ENCODE results near the gene EIF2B4. TPM values are rescaled to one million over a fixed set of nuclear protein-coding genes. Genes with fewer than 3 reads are reported as not detected.
A peak's percentile ranks its signal among the peaks of the same experiment; 100 is the strongest.

Gene EIF2B4
- total RNA-seq, 1 experiment from 2014 or later = 74.7 TPM

DNA sequence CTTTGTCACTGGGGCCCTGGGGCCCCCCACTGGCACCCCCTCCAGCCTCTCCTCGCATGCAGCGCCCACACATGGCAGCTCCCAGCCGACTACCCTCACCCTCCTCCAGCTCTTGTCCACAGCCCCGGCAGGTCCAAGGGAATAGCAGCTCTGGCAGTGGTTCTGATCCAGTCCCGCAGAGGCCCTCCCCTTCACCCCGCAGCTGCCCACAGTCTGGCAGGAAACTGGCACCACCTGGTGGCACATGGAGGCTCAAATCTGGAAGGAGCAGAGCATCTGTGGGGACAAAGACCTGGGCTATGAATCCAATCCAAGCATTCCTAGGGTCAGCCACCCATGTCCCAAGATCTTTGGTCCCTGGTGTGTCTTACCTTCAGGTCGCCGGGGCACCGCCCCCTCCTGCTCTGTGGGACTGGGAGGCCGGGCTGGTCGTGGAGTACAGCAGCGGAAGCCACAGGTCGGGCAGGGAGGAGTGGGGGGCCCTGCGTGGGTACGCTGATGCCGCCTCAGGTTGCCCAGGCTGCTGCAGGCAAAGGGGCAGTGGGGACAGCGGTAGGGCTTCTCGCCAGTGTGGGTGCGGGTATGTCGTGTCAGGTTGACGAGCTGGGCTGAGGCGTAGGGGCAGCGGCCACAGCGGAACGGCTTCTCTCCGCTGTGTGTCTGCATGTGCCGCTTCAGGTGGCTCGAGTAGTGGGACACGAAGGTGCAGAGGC, 8.1 kb upstream of the EIF2B4 start:
- ChIA-PET POLR2A (ENCODE audit: low non-redundant PET) (no interaction called here), CTCF (no interaction called here)
- Histone ChIP-seq H3K9me3 (ENCODE audit: low read depth, low read length, poor library complexity, severe bottlenecking) (no peaks in the 10 kb centered on the region), H3K4me1 (ENCODE audit: insufficient read depth, low read length, poor library complexity, severe bottlenecking) (peaks cover 15% of the 10 kb centered on the region), H3K27ac (ENCODE audit: low read depth, low read length, poor library complexity, severe bottlenecking) (peak overlapping the region; percentile 89), H3K4me3 (ENCODE audit: low read depth, low read length, poor library complexity, severe bottlenecking) (no peak overlapping the region), H3K36me3 (ENCODE audit: insufficient read depth, low read length, poor library complexity, severe bottlenecking) (peaks cover 75% of the 10 kb centered on the region), H3K27me3 (replicated peaks; ENCODE audit: insufficient read depth, low read depth, low read length, poor library complexity) (no peaks in the 10 kb centered on the region)
- DNase-seq (ENCODE audit: low spot score) = peak; percentile 33
- intact Hi-C loops (cut with micrococcal nuclease; ENCODE audit: unreplicated experiment) = no loop called here
- BruUV-seq (replicated peaks) = no TSS peak
- no peak for TF ChIP-seq EZH2 (IDR thresholded peaks at IDR 0.05; ENCODE audit: borderline replicate concordance, low read depth, low read length, poor library complexity, severe bottlenecking)
- peak; percentile 42; the same call in 1 of the 2 replicates for TF ChIP-seq CTCF (conservative IDR thresholded peaks at IDR 0.05; ENCODE audit: low read depth, low read length)

- ChIA-PET POLR2A (ENCODE audit: low non-redundant PET) (no interaction called here), CTCF (no interaction called here)
- no peak for TF ChIP-seq EZH2 (IDR thresholded peaks at IDR 0.05; ENCODE audit: borderline replicate concordance, low read depth, low read length, poor library complexity, severe bottlenecking)
- TF ChIP-seq CTCF (conservative IDR thresholded peaks at IDR 0.05; ENCODE audit: low read depth, low read length) = no peak
- H3K4me1 ChIP-seq (ENCODE audit: insufficient read depth, low read length, poor library complexity, severe bottlenecking) = peaks cover 15% of the 10 kb centered on the region
- H3K27me3 ChIP-seq (replicated peaks; ENCODE audit: insufficient read depth, low read depth, low read length, poor library complexity) = no peaks in the 10 kb centered on the region
- peak overlapping the region; percentile 14 for H3K27ac ChIP-seq (ENCODE audit: low read depth, low read length, poor library complexity, severe bottlenecking)
- no peak for DNase-seq (ENCODE audit: low spot score)
- intact Hi-C loops (cut with micrococcal nuclease; ENCODE audit: unreplicated experiment) = no loop called here
- no TSS peak for BruUV-seq (replicated peaks)
- H3K36me3 ChIP-seq (ENCODE audit: insufficient read depth, low read length, poor library complexity, severe bottlenecking) = peaks cover 81% of the 10 kb centered on the region
- no peaks in the 10 kb centered on the region for H3K9me3 ChIP-seq (ENCODE audit: low read depth, low read length, poor library complexity, severe bottlenecking)
- no peak overlapping the region for H3K4me3 ChIP-seq (ENCODE audit: low read depth, low read length, poor library complexity, severe bottlenecking)
These were observed 7.5 kb upstream of the EIF2B4 start for GRCh38 chr2:27377618-27378095.

DNA sequence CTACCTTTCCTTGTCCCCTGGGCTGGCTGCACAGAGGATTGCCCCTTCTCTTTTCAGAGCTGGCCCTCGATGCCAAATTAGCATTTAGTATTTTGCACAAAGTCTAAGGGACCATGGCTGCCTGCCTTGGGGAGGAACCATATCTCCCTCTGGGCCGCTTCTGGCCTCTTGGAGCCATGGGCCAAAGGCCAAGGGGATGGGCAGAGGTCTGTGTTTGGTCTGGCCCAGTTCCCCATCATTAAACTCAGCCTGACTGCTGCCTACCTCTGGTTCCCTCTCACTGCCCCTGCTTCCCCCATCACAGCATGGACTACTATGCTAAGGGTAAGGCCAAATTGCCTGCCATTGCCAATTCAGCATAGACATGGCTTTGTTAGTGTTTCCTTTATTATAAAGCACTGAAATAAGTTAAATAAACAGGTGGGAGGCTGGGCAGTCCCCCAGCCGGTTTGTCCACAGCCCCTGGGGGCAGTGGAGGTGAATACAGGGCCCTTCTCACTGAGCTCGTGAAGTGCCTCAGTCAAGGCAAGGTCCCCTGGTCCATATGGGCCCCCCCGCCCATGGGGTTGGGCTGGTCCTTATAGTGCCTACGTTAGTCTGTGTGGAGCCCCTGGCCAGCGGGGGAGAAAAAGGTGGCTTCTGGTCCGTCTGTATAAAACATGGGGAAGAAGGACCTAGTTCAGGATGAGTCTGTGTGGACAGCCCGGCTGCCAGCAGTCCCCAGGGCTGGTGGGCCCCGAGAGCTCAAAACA, 6.9 kb upstream of the EIF2B4 start:
- Histone ChIP-seq H3K27me3 (replicated peaks; ENCODE audit: insufficient read depth, low read depth, low read length, poor library complexity) (no peaks in the 10 kb centered on the region), H3K27ac (ENCODE audit: low read depth, low read length, poor library complexity, severe bottlenecking) (peak overlapping the region; percentile 14), H3K9me3 (ENCODE audit: low read depth, low read length, poor library complexity, severe bottlenecking) (no peaks in the 10 kb centered on the region), H3K4me1 (ENCODE audit: insufficient read depth, low read length, poor library complexity, severe bottlenecking) (peaks cover 19% of the 10 kb centered on the region), H3K36me3 (ENCODE audit: insufficient read depth, low read length, poor library complexity, severe bottlenecking) (peaks cover 82% of the 10 kb centered on the region), H3K4me3 (ENCODE audit: low read depth, low read length, poor library complexity, severe bottlenecking) (no peak overlapping the region)
- TF ChIP-seq CTCF (conservative IDR thresholded peaks at IDR 0.05; ENCODE audit: low read depth, low read length) (no peak), EZH2 (IDR thresholded peaks at IDR 0.05; ENCODE audit: borderline replicate concordance, low read depth, low read length, poor library complexity, severe bottlenecking) (no peak)
- intact Hi-C loops (cut with micrococcal nuclease; ENCODE audit: unreplicated experiment) = no loop called here
- DNase-seq (ENCODE audit: low spot score) = no peak
- no TSS peak for BruUV-seq (replicated peaks)
- POLR2A ChIA-PET (ENCODE audit: low non-redundant PET) = no interaction called here
- CTCF ChIA-PET = no interaction called here

Data from A673 (cell line).